ENCODE results near the gene MBD1. TPM values are rescaled to one million over a fixed set of nuclear protein-coding genes. Genes with fewer than 3 reads are reported as not detected.

MBD1 gene
- total RNA-seq, 6 donors from 2014 or later: 57.6 to 150 (median 72.9) TPM

DNA sequence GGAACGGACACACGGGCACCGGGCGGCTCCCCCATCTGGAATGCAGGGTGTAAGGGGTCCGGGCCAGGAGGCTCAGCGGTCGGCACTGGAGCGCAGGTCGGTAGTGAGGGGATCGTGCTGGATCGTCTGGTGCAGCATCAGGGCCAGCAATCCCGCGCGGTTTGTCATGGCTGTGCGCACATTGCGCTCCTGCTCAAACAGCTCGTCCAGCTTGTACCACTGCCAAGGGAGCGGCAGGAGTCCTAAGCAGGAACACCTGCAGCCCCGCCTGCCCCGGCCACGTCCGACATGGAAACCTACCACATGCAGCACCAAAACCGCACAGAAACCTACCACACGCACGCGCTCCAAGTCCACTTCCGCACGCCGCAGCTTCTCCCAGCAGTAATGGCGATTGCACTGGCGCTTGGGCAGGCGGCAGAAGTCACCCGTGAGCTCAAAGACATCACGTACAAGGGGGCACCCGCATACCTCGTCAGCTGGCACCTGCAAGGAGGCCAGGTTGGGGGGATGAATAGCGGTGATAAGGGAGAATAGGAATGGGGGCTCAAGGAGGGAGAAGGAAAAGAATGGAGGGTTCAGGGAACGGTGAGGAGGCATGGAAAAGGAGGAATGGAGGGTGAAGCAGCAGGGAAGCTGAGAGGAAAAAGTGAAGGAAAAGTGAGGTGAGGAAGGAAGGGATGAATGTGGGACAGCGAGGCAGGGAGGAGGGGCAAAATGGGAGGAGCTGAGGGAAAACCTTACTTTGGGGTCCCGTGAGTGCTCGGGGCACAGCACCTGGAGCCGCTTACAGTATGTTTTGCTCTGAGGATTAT, 1.4 kb upstream of the MBD1 start:
- no peaks in the 10 kb centered on the region for H3K27me3 ChIP-seq
- no peak for ATAC-seq (ENCODE audit: low FRiP score in 2 of 2)
- H3K36me3 ChIP-seq: peaks cover 7 to 48% (median 35%) of the 10 kb centered on the region in 4 donors
- no peaks in the 10 kb centered on the region for H3K9me3 ChIP-seq
- 92 to 93% methylated on average over 35 to 42 of the region's 42 CpGs for WGBS, 2 donors
- no peak for TF ChIP-seq POLR2AphosphoS5 (IDR thresholded peaks at IDR 0.05)
- no peak for TF ChIP-seq POLR2A (IDR thresholded peaks at IDR 0.05)
- TF ChIP-seq, protein P1, sequence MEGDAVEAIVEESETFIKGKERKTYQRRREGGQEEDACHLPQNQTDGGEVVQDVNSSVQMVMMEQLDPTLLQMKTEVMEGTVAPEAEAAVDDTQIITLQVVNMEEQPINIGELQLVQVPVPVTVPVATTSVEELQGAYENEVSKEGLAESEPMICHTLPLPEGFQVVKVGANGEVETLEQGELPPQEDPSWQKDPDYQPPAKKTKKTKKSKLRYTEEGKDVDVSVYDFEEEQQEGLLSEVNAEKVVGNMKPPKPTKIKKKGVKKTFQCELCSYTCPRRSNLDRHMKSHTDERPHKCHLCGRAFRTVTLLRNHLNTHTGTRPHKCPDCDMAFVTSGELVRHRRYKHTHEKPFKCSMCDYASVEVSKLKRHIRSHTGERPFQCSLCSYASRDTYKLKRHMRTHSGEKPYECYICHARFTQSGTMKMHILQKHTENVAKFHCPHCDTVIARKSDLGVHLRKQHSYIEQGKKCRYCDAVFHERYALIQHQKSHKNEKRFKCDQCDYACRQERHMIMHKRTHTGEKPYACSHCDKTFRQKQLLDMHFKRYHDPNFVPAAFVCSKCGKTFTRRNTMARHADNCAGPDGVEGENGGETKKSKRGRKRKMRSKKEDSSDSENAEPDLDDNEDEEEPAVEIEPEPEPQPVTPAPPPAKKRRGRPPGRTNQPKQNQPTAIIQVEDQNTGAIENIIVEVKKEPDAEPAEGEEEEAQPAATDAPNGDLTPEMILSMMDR (IDR thresholded peaks at IDR 0.05): no peak
- no peak for TF ChIP-seq EP300 (IDR thresholded peaks at IDR 0.05)
- H3K27ac ChIP-seq: peak overlapping the region in 1 of 4 donors; percentile 98
- peak in 1 of 2 donors; percentile 84 for DNase-seq
- H3K4me3 ChIP-seq: peak overlapping the region in 2 of 4 donors; percentile 63 to 81
- peaks cover 24 to 43% (median 32%) of the 10 kb centered on the region in 4 donors for H3K4me1 ChIP-seq

DNA sequence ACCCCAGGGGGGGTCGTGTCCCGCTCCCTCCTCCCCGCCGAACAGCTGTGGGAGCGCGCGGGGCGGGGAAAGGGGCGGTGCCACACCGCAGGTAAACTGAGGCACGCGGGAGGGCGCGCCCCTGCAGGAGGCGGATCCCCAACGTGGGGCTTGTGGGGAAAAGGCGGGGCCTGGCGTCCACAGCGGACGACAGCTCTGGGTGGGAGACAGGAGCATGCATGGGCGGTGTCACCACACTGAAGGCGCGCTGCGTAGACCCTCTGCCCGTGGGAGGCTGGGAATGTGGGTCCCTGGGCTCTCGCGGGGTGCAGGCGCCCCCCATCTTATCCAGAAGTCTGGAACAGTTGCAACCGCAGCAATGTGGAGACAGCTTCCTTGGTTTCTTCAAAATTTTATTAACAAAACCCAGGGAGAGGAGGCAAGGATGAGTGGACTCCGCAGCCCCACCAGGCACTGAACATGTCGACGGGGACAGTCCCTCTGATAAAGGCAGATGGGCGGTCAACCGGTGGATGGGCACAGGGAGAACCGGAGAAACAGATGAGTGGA, 723 bp upstream of the MBD1 start:
- TF ChIP-seq EP300 (IDR thresholded peaks at IDR 0.05): no peak
- no peak for TF ChIP-seq POLR2A (IDR thresholded peaks at IDR 0.05)
- TF ChIP-seq POLR2AphosphoS5 (IDR thresholded peaks at IDR 0.05): no peak
- TF ChIP-seq, protein P1 (IDR thresholded peaks at IDR 0.05): no peak
- Histone ChIP-seq H3K4me3 (peak overlapping the region; percentile 47 to 87 (median 72)), H3K4me1 (peaks cover 24 to 43% (median 32%) of the 10 kb centered on the region in 4 donors), H3K36me3 (peaks cover 7 to 55% (median 37%) of the 10 kb centered on the region in 4 donors), H3K27me3 (no peaks in the 10 kb centered on the region), H3K27ac (peak overlapping the region; percentile 86 to 98 (median 94)), H3K9me3 (no peaks in the 10 kb centered on the region)
- no peak for ATAC-seq (ENCODE audit: low FRiP score in 2 of 2)
- 45 to 86% methylated on average over 6 to 31 of the region's 35 CpGs for WGBS, 2 donors
- DNase-seq: no peak

DNA sequence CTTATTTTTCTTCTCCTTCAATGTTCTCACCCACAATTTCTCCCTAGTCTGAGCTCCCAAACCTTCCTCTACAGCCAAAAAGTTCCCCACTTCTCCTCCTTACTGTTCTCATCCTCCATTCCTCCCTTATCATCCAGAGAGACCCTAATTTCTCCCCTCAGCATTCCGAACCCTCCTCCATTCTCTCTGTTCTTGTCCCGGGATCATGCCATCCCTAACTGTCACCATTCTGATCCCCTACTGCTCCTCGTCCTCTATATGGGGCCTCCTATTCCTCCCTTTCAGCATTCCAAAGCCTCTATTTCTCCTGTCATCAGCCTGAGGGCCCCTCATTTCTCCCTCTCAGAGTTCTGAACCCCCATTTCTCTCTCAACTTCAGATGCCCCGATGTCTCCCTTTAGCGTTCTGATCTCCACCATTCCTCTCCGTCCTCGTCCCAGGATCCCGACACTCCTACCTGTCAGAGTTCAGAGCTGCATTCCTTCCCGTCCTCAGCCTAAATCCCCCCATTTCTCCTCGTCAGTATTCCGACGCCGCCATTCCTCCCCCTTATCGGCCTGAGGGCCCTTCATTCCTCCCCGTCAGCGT, 522 bp downstream of the MBD1 start:
- peaks cover 20 to 64% (median 49%) of the 10 kb centered on the region in 4 donors for H3K36me3 ChIP-seq
- peak overlapping the region; percentile 86 to 98 (median 94) for H3K27ac ChIP-seq
- H3K27me3 ChIP-seq: no peaks in the 10 kb centered on the region
- no peaks in the 10 kb centered on the region for H3K9me3 ChIP-seq
- DNase-seq (no peak), ATAC-seq (ENCODE audit: low FRiP score in 2 of 2) (no peak)
- peak overlapping the region; percentile 47 to 87 (median 72) for H3K4me3 ChIP-seq
- H3K4me1 ChIP-seq: peaks cover 20 to 30% (median 25%) of the 10 kb centered on the region in 4 donors
- 1 to 2% methylated on average over 16 of the region's 16 CpGs for WGBS, 2 donors
- TF ChIP-seq, protein P1 (IDR thresholded peaks at IDR 0.05): no peak
- no peak for TF ChIP-seq POLR2AphosphoS5 (IDR thresholded peaks at IDR 0.05)
- no peak for TF ChIP-seq POLR2A (IDR thresholded peaks at IDR 0.05)

DNA sequence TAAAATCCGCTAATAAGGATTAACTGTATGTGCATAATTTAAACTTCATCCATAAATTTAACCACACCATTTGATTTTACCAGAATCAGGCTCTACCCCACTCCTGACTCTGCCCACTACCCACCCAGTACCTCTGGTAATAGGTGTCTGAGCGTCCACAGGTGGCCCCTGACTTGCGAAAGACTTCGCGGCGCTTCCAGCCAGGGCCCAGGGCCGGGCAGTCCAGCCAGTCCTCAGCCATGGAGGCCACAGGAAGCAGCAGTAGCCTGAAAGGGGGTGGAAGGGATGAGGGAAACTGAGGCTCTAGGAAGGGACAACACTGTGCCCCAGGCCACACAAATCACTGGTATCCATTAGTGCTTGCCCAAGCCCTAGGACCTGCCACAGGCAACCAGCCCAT, 1.6 kb downstream of the MBD1 start:
- H3K4me1 ChIP-seq: peaks cover 20 to 29% (median 25%) of the 10 kb centered on the region in 4 donors
- no peak for TF ChIP-seq POLR2AphosphoS5 (IDR thresholded peaks at IDR 0.05)
- TF ChIP-seq, protein P1 (IDR thresholded peaks at IDR 0.05): no peak
- no peak for TF ChIP-seq POLR2A (IDR thresholded peaks at IDR 0.05)
- TF ChIP-seq EP300 (IDR thresholded peaks at IDR 0.05): no peak
- H3K27ac ChIP-seq: no peak overlapping the region
- H3K27me3 ChIP-seq: no peaks in the 10 kb centered on the region
- no peaks in the 10 kb centered on the region for H3K9me3 ChIP-seq
- peak overlapping the region in 2 of 4 donors; percentile 63 to 81 for H3K4me3 ChIP-seq
- 87 to 88% methylated on average over 6 to 7 of the region's 7 CpGs for WGBS, 2 donors
- no peak for ATAC-seq (ENCODE audit: low FRiP score in 2 of 2)
- peak in 1 of 2 donors; percentile 53 for DNase-seq
- peaks cover 27 to 65% (median 51%) of the 10 kb centered on the region in 4 donors for H3K36me3 ChIP-seq
